Ectodermal cell (in vitro differentiated cells): ENCODE data around the gene SPATA2.

ENCODE experiments used
- H3K27ac ChIP-seq: 2 replicates; pipeline ENCODE4 v1.7.0; 2013; ENCODE audit warnings: mild to moderate bottlenecking, low read depth, low read length; ENCODE audit not compliant: insufficient read depth, poor library complexity, severe bottlenecking
- H3K27me3 ChIP-seq: 2 replicates; pipeline ENCODE4 v1.7.0; 2013; ENCODE audit warnings: mild to moderate bottlenecking, low read length; ENCODE audit not compliant: insufficient read depth, control insufficient read depth, poor library complexity, severe bottlenecking
- H3K36me3 ChIP-seq: one replicate; pipeline ENCODE4 v1.7.0; 2013; ENCODE audit warnings: low read length; ENCODE audit not compliant: control insufficient read depth, insufficient read depth
- H3K4me1 ChIP-seq: one replicate; pipeline ENCODE4 v1.7.0; 2013; ENCODE audit warnings: low read length; ENCODE audit not compliant: control insufficient read depth, insufficient read depth
- H3K4me3 ChIP-seq: 2 replicates; pipeline ENCODE4 v1.7.0; 2013; ENCODE audit warnings: low read depth, low read length, control low read depth; ENCODE audit not compliant: insufficient read depth
- H3K9me3 ChIP-seq: 2 replicates; pipeline ENCODE4 v1.7.0; 2013; ENCODE audit warnings: mild to moderate bottlenecking, low read length, moderate library complexity; ENCODE audit not compliant: control insufficient read depth
- WGBS, 2 experiments: methylation state at CpG; one replicate each; pipeline ENCODE4 v1.1.7; 2013; ENCODE audit warnings: missing lambda C conversion rate in 2 of 2; 5-methylcytosine and 5-hydroxymethylcytosine counted together

Gene SPATA2

DNA sequence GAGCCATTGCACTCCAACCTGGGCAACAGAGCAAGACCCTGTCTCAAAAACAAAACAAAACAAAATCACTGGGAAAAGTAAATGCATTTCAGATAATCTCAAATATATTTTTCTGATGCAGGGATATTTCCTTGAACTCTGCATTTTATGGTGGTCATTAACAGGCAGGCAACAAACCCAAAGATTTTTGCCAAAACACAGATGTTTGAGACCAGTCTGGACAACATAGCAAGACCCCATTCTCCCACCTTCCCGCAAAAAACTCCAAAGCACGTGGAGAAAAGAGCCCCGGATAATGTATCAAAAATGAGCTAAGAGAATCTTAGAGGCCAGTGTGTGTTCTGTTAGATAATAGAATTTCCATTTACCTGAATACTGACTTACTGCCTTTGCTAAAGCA, 58.4 kb downstream of the SPATA2 start:
- no peaks in the 10 kb centered on the region for H3K9me3 ChIP-seq
- no peak overlapping the region for H3K27ac ChIP-seq
- 98 to 100% methylated on average over 1 to 3 of the region's 3 CpGs for WGBS, 2 experiments
- H3K27me3 ChIP-seq = no peaks in the 10 kb centered on the region
- H3K36me3 ChIP-seq = no peaks in the 10 kb centered on the region
- peaks cover 10% of the 10 kb centered on the region for H3K4me1 ChIP-seq
- H3K4me3 ChIP-seq = no peak overlapping the region

GRCh38 chr20:49854190-49854875, 61.0 kb downstream of the SPATA2 start:
- H3K27ac ChIP-seq = no peak overlapping the region
- H3K27me3 ChIP-seq = no peaks in the 10 kb centered on the region
- no peaks in the 10 kb centered on the region for H3K9me3 ChIP-seq
- 87 to 90% methylated on average over 10 of the region's 10 CpGs for WGBS, 2 experiments
- H3K4me1 ChIP-seq = peaks cover 15% of the 10 kb centered on the region
- H3K36me3 ChIP-seq = no peaks in the 10 kb centered on the region
- H3K4me3 ChIP-seq = no peak overlapping the region

DNA sequence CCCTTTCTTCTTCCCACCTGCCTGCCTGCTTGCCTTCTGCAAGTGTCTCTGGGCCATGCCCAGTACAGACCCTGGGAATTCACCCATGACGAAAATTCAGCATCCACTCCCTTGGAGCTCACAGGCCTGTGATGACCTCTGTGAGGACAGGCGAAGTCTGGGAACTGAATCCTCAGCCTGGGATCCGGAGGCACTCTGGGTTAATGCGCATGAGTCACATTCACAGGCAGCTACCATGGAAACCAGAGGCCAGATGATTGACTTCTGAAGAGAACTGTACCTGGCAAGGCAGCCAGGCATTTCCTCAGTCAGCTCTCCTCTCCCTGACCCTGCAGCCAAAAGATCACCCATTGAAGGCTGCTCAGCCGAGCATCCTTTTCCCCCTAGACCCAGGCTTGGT, 61.7 kb downstream of the SPATA2 start:
- H3K4me3 ChIP-seq = no peak overlapping the region
- H3K9me3 ChIP-seq = no peaks in the 10 kb centered on the region
- no peaks in the 10 kb centered on the region for H3K27me3 ChIP-seq
- peaks cover 15% of the 10 kb centered on the region for H3K4me1 ChIP-seq
- H3K36me3 ChIP-seq = no peaks in the 10 kb centered on the region
- H3K27ac ChIP-seq = peak overlapping the region; percentile 38
- 55 to 72% methylated on average over 5 of the region's 5 CpGs for WGBS, 2 experiments
